DMS153 treated with DMSO at 0.1 percent for 48 hours (cell line): ENCODE data around the gene PDP2.

Experiments
- DNase-seq: peaks from one replicate; lab custom pipeline; 2025; ENCODE audit not compliant: unreplicated experiment; lab: John Stamatoyannopoulos, UW

PDP2 gene

GRCh38 chr16:66902648-66903543 is 22.6 kb downstream of the PDP2 start:
- DNase-seq: no peak

GRCh38 chr16:66903544-66904427 is 23.5 kb downstream of the PDP2 start:
- DNase-seq: no peak

- no peak for DNase-seq
Measured at GRCh38 chr16:66904428-66904845, 24.1 kb downstream of the PDP2 start.

GRCh38 chr16:66904846-66905632 is 24.7 kb downstream of the PDP2 start:
- no peak for DNase-seq

- DNase-seq: peak; percentile 31
Measured at GRCh38 chr16:66905633-66906539, 25.6 kb downstream of the PDP2 start.

GRCh38 chr16:66906916-66907836 is 26.9 kb downstream of the PDP2 start:
- DNase-seq: no peak

- no peak for DNase-seq
Measured at GRCh38 chr16:66908116-66908515, 27.8 kb downstream of the PDP2 start.

GRCh38 chr16:66908762-66909559 is 28.6 kb downstream of the PDP2 start:
- no peak for DNase-seq

GRCh38 chr16:66910175-66910940 is 30.0 kb downstream of the PDP2 start:
- DNase-seq: no peak

- no peak for DNase-seq
Measured at GRCh38 chr16:66911112-66911511, 30.8 kb downstream of the PDP2 start.

- DNase-seq: no peak
Measured at GRCh38 chr16:66911801-66912200, 31.5 kb downstream of the PDP2 start.

- DNase-seq: no peak
Measured at GRCh38 chr16:66913081-66913480, 32.8 kb downstream of the PDP2 start.

- no peak for DNase-seq
Measured at GRCh38 chr16:66913711-66914110, 33.4 kb downstream of the PDP2 start.

- DNase-seq: no peak
Measured at GRCh38 chr16:66914541-66914940, 34.2 kb downstream of the PDP2 start.

GRCh38 chr16:66915041-66915440 is 34.7 kb downstream of the PDP2 start:
- DNase-seq: no peak

- no peak for DNase-seq
Measured at GRCh38 chr16:66916518-66916917, 36.2 kb downstream of the PDP2 start.

- no peak for DNase-seq
Measured at GRCh38 chr16:66917741-66918140, 37.4 kb downstream of the PDP2 start.
